Smooth muscle cell (in vitro differentiated cells): Measurements from ENCODE around the gene PERP. TPM values are rescaled to one million over a fixed set of nuclear protein-coding genes. Genes with fewer than 3 reads are reported as not detected.

ENCODE experiments used
- DNase-seq: peaks from one replicate; lab custom pipeline; 2025; ENCODE audit not compliant: unreplicated experiment; lab: John Stamatoyannopoulos, UW
- H2AFZ ChIP-seq: fragments of 200-600 bp; sonication (generic); 2 replicates; pipeline ENCODE4 v1.6.0; 2016; ENCODE audit warnings: antibody characterized with exemption, low read depth, mild to moderate bottlenecking
- H3F3A ChIP-seq: fragments of 200-600 bp; sonication (generic); 2 replicates; pipeline ENCODE4 v1.6.0; 2017; ENCODE audit warnings: antibody characterized with exemption, low read depth
- H3K27ac ChIP-seq: fragments of 200-600 bp; sonication (generic); 2 replicates; pipeline ENCODE4 v1.5.1; 2016; ENCODE audit warnings: low read depth, mild to moderate bottlenecking
- H3K27me3 ChIP-seq: fragments of 200-600 bp; sonication (generic); 2 replicates; pipeline ENCODE4 v1.6.1; 2016; ENCODE audit warnings: low read depth, mild to moderate bottlenecking
- H3K36me3 ChIP-seq: fragments of 200-600 bp; sonication (generic); 2 replicates; pipeline ENCODE4 v1.5.1; 2016; ENCODE audit warnings: low read depth
- H3K4me1 ChIP-seq: fragments of 200-600 bp; sonication (generic); 2 replicates; pipeline ENCODE4 v1.5.1; 2016; ENCODE audit warnings: low read depth
- H3K4me2 ChIP-seq: fragments of 200-600 bp; sonication (generic); 2 replicates; pipeline ENCODE4 v1.6.0; 2016; ENCODE audit warnings: mild to moderate bottlenecking
- H3K4me3 ChIP-seq: fragments of 200-600 bp; sonication (generic); 2 replicates; pipeline ENCODE4 v1.5.1; 2016; ENCODE audit warnings: mild to moderate bottlenecking
- H3K79me2 ChIP-seq: fragments of 200-600 bp; sonication (generic); 2 replicates; pipeline ENCODE4 v1.6.0; 2016; ENCODE audit warnings: low read depth, mild to moderate bottlenecking
- H3K9ac ChIP-seq: fragments of 200-600 bp; sonication (generic); 2 replicates; pipeline ENCODE4 v1.6.0; 2016; ENCODE audit warnings: low read depth
- H3K9me3 ChIP-seq: fragments of 200-600 bp; sonication (generic); replicated peaks from 2 replicates; pipeline ENCODE4 v1.5.1; 2016; ENCODE audit warnings: low read depth
- H4K20me1 ChIP-seq: fragments of 200-600 bp; sonication (generic); 2 replicates; pipeline ENCODE4 v1.6.0; 2016; ENCODE audit warnings: low read depth
- WGBS: methylation state at CpG from one replicate; pipeline ENCODE4 v1.1.7; 2016; ENCODE audit warnings: low lambda C conversion rate; 5-methylcytosine and 5-hydroxymethylcytosine counted together
- polyA plus RNA-seq: library from polyadenylated mRNA; unstranded; fragments of >200 nt; fragmentation: Nextera tagmentation; extraction: Ambion mirVana; gene quantifications from 2 replicates; pipeline ENCODE4 v1.2.1, GENCODE V29; 2016
- total RNA-seq: library from RNA; depleted of rRNA; stranded (reverse); fragments of >200 nt; gene quantifications from 2 replicates; pipeline ENCODE4 v1.2.3, GENCODE V29; 2014
- TF ChIP-seq, protein P1 (sequence below): fragments of 200-600 bp; sonication (generic); IDR thresholded peaks from 2 replicates; pipeline ENCODE4 v1.5.1; 2017; ENCODE audit warnings: borderline replicate concordance, mild to moderate bottlenecking, antibody characterized with exemption; ENCODE audit not compliant: insufficient read depth, poor library complexity, severe bottlenecking

PERP gene
- total and polyA plus RNA-seq, 2 experiments from 2014 or later, result 70.9 to 237 TPM

DNA sequence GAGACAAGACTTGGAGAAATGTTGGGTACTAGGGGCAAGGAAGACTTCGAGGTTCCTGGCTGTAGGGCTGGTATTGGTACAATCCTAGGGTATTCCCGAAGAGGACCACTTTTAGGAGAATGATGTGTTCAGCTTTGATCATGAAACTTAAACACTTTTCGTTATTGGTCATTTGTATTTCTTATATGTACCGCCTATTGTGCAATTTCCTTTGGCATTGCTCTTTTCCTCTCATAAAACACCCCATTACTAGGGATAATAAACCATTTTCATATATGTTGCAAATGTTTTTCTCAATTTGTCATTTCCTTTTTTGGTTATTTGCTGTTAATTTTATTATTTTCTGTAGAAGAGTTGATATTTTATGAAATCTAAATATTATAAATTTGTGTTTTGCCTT lies 35.6 kb upstream of the PERP start:
- 83% methylated on average over 4 of the region's 4 CpGs for WGBS
- Histone ChIP-seq H4K20me1 (no peaks in the 10 kb centered on the region), H3K9ac (no peak overlapping the region), H3K27me3 (peaks cover 11% of the 10 kb centered on the region), H3K9me3 (no peaks in the 10 kb centered on the region), H3F3A (no peaks in the 10 kb centered on the region), H3K79me2 (no peaks in the 10 kb centered on the region), H3K4me1 (no peaks in the 10 kb centered on the region), H3K27ac (no peak overlapping the region), H3K36me3 (no peaks in the 10 kb centered on the region), H3K4me2 (no peak overlapping the region), H3K4me3 (no peak overlapping the region), H2AFZ (no peak overlapping the region)
- no peak for DNase-seq
- TF ChIP-seq, protein P1, sequence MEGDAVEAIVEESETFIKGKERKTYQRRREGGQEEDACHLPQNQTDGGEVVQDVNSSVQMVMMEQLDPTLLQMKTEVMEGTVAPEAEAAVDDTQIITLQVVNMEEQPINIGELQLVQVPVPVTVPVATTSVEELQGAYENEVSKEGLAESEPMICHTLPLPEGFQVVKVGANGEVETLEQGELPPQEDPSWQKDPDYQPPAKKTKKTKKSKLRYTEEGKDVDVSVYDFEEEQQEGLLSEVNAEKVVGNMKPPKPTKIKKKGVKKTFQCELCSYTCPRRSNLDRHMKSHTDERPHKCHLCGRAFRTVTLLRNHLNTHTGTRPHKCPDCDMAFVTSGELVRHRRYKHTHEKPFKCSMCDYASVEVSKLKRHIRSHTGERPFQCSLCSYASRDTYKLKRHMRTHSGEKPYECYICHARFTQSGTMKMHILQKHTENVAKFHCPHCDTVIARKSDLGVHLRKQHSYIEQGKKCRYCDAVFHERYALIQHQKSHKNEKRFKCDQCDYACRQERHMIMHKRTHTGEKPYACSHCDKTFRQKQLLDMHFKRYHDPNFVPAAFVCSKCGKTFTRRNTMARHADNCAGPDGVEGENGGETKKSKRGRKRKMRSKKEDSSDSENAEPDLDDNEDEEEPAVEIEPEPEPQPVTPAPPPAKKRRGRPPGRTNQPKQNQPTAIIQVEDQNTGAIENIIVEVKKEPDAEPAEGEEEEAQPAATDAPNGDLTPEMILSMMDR, result no peak

DNA sequence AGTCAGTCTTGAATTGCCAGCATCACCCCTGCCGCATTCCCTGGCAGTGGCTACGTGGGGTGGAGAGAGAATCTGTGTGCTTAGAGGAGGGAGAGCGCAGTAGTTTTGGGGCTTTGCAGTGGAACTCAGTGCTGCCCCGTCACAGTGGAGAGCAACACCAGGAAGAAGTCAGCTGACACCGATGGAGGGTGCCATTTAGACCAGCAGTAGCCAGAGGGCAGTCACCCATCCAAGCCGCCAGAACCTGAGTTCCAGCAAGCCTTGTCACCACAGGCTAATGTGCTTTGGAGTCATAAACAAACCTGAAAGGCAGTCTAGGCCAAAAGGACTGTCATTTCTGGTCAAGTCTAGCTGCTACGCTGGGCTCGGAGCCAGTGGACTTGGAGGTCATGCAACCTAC lies 22.0 kb upstream of the PERP start:
- no peak for DNase-seq
- Histone ChIP-seq H3K9me3 (no peaks in the 10 kb centered on the region), H3F3A (no peaks in the 10 kb centered on the region), H3K36me3 (no peaks in the 10 kb centered on the region), H3K79me2 (no peaks in the 10 kb centered on the region), H2AFZ (no peak overlapping the region), H3K4me3 (no peak overlapping the region), H4K20me1 (no peaks in the 10 kb centered on the region), H3K4me1 (no peaks in the 10 kb centered on the region), H3K9ac (no peak overlapping the region), H3K4me2 (no peak overlapping the region), H3K27ac (no peak overlapping the region), H3K27me3 (no peaks in the 10 kb centered on the region)
- TF ChIP-seq, protein P1, result no peak
- 85% methylated on average over 8 of the region's 8 CpGs for WGBS

DNA sequence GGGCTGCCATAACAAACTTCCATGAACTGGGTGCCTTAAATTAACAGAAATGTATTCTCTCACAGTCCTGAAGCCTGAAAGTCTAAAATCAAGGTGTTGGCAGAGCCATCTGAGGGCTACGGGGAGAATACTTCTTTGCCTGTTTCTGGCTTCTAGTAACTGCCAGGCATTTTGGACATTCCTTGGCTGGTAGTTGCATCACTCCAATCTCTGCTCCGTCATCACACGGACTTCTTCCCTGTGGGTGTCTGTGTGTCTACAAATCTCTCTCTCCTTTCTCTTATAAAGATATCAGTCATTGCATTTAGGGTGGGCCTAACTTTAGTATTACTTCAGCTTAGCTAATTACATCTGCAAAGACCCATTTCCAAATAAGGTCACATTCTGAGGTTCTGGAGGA lies 20.9 kb upstream of the PERP start:
- no peak overlapping the region for H2AFZ ChIP-seq
- H3K36me3 ChIP-seq, result no peaks in the 10 kb centered on the region
- no peaks in the 10 kb centered on the region for H3K4me1 ChIP-seq
- no peaks in the 10 kb centered on the region for H3F3A ChIP-seq
- TF ChIP-seq, protein P1, result no peak
- WGBS, result 77% methylated on average over 3 of the region's 3 CpGs
- H3K27me3 ChIP-seq, result no peaks in the 10 kb centered on the region
- no peak overlapping the region for H3K4me3 ChIP-seq
- no peak overlapping the region for H3K9ac ChIP-seq
- no peaks in the 10 kb centered on the region for H3K79me2 ChIP-seq
- H3K4me2 ChIP-seq, result no peak overlapping the region
- no peaks in the 10 kb centered on the region for H4K20me1 ChIP-seq
- DNase-seq, result no peak
- H3K9me3 ChIP-seq, result no peaks in the 10 kb centered on the region
- no peak overlapping the region for H3K27ac ChIP-seq

DNA sequence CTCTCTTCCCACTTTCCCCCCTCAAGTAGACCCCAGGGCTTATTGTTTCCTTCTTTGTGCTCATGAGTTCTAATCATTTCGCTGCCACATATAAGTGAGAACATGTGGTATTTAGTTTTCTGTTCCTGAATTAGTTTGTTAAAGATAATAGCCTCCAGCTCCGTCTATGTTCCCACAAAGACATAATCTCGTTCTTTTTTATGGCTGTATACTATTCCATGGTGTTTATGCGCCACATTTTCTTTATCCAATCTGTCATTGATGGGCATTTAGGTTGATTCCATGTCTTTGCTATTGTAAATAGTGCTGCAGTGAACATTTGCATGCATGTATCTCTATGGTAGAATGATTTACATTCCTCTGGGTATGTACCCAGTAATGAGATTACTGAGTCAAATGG lies 16.9 kb upstream of the PERP start:
- H3K9ac ChIP-seq, result no peak overlapping the region
- no peaks in the 10 kb centered on the region for H3K36me3 ChIP-seq
- TF ChIP-seq, protein P1, result no peak
- no peak overlapping the region for H3K4me3 ChIP-seq
- no peaks in the 10 kb centered on the region for H3K4me1 ChIP-seq
- no peaks in the 10 kb centered on the region for H3K27me3 ChIP-seq
- no peak overlapping the region for H2AFZ ChIP-seq
- H4K20me1 ChIP-seq, result no peaks in the 10 kb centered on the region
- 79% methylated on average over 4 of the region's 4 CpGs for WGBS
- DNase-seq, result no peak
- H3K9me3 ChIP-seq, result no peaks in the 10 kb centered on the region
- no peak overlapping the region for H3K4me2 ChIP-seq
- no peaks in the 10 kb centered on the region for H3F3A ChIP-seq
- H3K79me2 ChIP-seq, result no peaks in the 10 kb centered on the region
- no peak overlapping the region for H3K27ac ChIP-seq
